H9 (cell line): ENCODE data around the gene ABCA1. TPM values are rescaled to one million over a fixed set of nuclear protein-coding genes. Genes with fewer than 3 reads are reported as not detected.

Source experiments
- DNase-seq: peaks from one replicate; pipeline ENCODE4 v3.0.0-alpha.2; 2017
- H2AFZ ChIP-seq: one replicate; pipeline ENCODE4 v1.6.1; 2013; ENCODE audit warnings: mild to moderate bottlenecking, low read length, control low read depth, moderate library complexity
- H2AK5ac ChIP-seq: 2 replicates; pipeline ENCODE4 v1.6.1; 2013; ENCODE audit warnings: low read length, control low read depth, mixed read lengths; ENCODE audit not compliant: insufficient read length
- H2BK120ac ChIP-seq: one replicate; pipeline ENCODE4 v1.6.1; 2013; ENCODE audit warnings: low read depth, mild to moderate bottlenecking, low read length, control low read depth, inconsistent platforms; ENCODE audit not compliant: poor library complexity, severe bottlenecking
- H2BK12ac ChIP-seq: 2 replicates; pipeline ENCODE4 v1.6.1; 2013; ENCODE audit warnings: low read length, control low read depth, mixed read lengths, low read depth; ENCODE audit not compliant: insufficient read length
- H2BK15ac ChIP-seq: 2 replicates; pipeline ENCODE4 v1.6.1; 2013; ENCODE audit warnings: low read depth, low read length, control low read depth
- H2BK20ac ChIP-seq: one replicate; pipeline ENCODE4 v1.6.1; 2013; ENCODE audit warnings: low read depth, mild to moderate bottlenecking, low read length, control low read depth, inconsistent platforms; ENCODE audit not compliant: poor library complexity, severe bottlenecking
- H2BK5ac ChIP-seq: 2 replicates; pipeline ENCODE4 v1.6.1; 2013; ENCODE audit warnings: low read length, control low read depth, mixed read lengths; ENCODE audit not compliant: insufficient read length
- H3K14ac ChIP-seq: 2 replicates; pipeline ENCODE4 v1.6.1; 2013; ENCODE audit warnings: low read length, control low read depth; ENCODE audit not compliant: insufficient read depth
- H3K18ac ChIP-seq: 2 replicates; pipeline ENCODE4 v1.6.1; 2013; ENCODE audit warnings: low read depth, mild to moderate bottlenecking, mixed read lengths, low read length, control low read depth; ENCODE audit not compliant: insufficient read length
- H3K23ac ChIP-seq: 2 replicates; pipeline ENCODE4 v1.6.1; 2013; ENCODE audit warnings: low read length, control low read depth, mixed read lengths, low read depth; ENCODE audit not compliant: insufficient read length
- H3K23me2 ChIP-seq: 2 replicates; pipeline ENCODE4 v1.6.1; 2013; ENCODE audit warnings: low read depth, mild to moderate bottlenecking, mixed read lengths, low read length, control low read depth; ENCODE audit not compliant: insufficient read length, poor library complexity, severe bottlenecking
- H3K27ac ChIP-seq: 2 replicates; pipeline ENCODE4 v1.5.1; 2013; ENCODE audit warnings: low read length, control low read depth, mixed read lengths, low read depth; ENCODE audit not compliant: insufficient read length
- H3K27me3 ChIP-seq: 2 replicates; pipeline ENCODE4 v1.6.1; 2013; ENCODE audit warnings: low read length, control low read depth, inconsistent platforms; ENCODE audit not compliant: insufficient read depth
- H3K4ac ChIP-seq: 2 replicates; pipeline ENCODE4 v1.6.1; 2013; ENCODE audit warnings: low read depth, mild to moderate bottlenecking, control low read depth, inconsistent platforms, low read length, moderate library complexity
- H3K4me1 ChIP-seq: 2 replicates; pipeline ENCODE4 v1.6.1; 2013; ENCODE audit warnings: low read length, control low read depth, inconsistent platforms; ENCODE audit not compliant: insufficient read depth
- H3K4me2 ChIP-seq: 2 replicates; pipeline ENCODE4 v1.6.1; 2013; ENCODE audit warnings: low read length, control low read depth, mixed read lengths; ENCODE audit not compliant: insufficient read length, insufficient read depth
- H3K56ac ChIP-seq: 2 replicates; pipeline ENCODE4 v1.6.1; 2013; ENCODE audit warnings: low read depth, mild to moderate bottlenecking, mixed read lengths, low read length, control low read depth; ENCODE audit not compliant: insufficient read length
- H3K79me1 ChIP-seq: 2 replicates; pipeline ENCODE4 v1.6.1; 2013; ENCODE audit warnings: low read depth, mild to moderate bottlenecking, moderate library complexity, low read length, control low read depth, inconsistent platforms; ENCODE audit not compliant: insufficient read depth, poor library complexity, severe bottlenecking
- H3K79me2 ChIP-seq: 2 replicates; pipeline ENCODE4 v1.6.1; 2013; ENCODE audit warnings: low read length, control low read depth, inconsistent platforms; ENCODE audit not compliant: insufficient read depth
- H3K9ac ChIP-seq: 2 replicates; pipeline ENCODE4 v1.6.1; 2013; ENCODE audit warnings: low read length, control low read depth, mixed read lengths; ENCODE audit not compliant: insufficient read length; ENCODE audit errors: extremely low read depth
- H3K9me3 ChIP-seq: one replicate; pipeline ENCODE4 v1.6.1; 2013; ENCODE audit warnings: low read depth, low read length, inconsistent platforms; ENCODE audit not compliant: control insufficient read depth
- H3T11ph ChIP-seq: one replicate; pipeline ENCODE4 v1.6.1; 2013; ENCODE audit warnings: mild to moderate bottlenecking, low read length, control low read depth, inconsistent platforms
- H4K20me1 ChIP-seq: one replicate; pipeline ENCODE4 v1.6.1; 2013; ENCODE audit not compliant: control insufficient read depth, insufficient read length, insufficient read depth
- H4K5ac ChIP-seq: 2 replicates; pipeline ENCODE4 v1.6.1; 2013; ENCODE audit warnings: low read depth, mild to moderate bottlenecking, mixed read lengths, low read length, control low read depth; ENCODE audit not compliant: insufficient read length
- H4K8ac ChIP-seq: replicated peaks from 2 replicates; pipeline ENCODE4 v1.6.1; 2013; ENCODE audit warnings: low read length, control low read depth, mixed read lengths, low read depth; ENCODE audit not compliant: insufficient read length
- H4K91ac ChIP-seq: 2 replicates; pipeline ENCODE4 v1.6.1; 2013; ENCODE audit warnings: low read depth, mild to moderate bottlenecking, moderate library complexity, mixed read lengths, low read length, control low read depth; ENCODE audit not compliant: insufficient read length
- H3K27ac Mint-ChIP-seq, 3 experiments: 2 replicates in 2 of 3; 3 replicates in 1 of 3; pipeline ENCODE4 v1.8.0; 2020 to 2021; ENCODE audit warnings: mixed read lengths in 3 of 3, mild to moderate bottlenecking in 1 of 3, moderate library complexity in 1 of 3
- H3K27me3 Mint-ChIP-seq: 2 replicates; pipeline ENCODE4 v1.8.0; 2021; ENCODE audit warnings: low read depth, mild to moderate bottlenecking, moderate library complexity, mixed read lengths
- H3K36me3 Mint-ChIP-seq, 3 experiments: 2 replicates in 2 of 3; 3 replicates in 1 of 3; pipeline ENCODE4 v1.8.0; 2020 to 2021; ENCODE audit warnings: low read depth in 3 of 3, mixed read lengths in 3 of 3; ENCODE audit not compliant: insufficient read depth in 1 of 3
- H3K4me1 Mint-ChIP-seq, 2 experiments: 2 replicates each; pipeline ENCODE4 v1.8.0; 2020; ENCODE audit warnings: mixed read lengths in 2 of 2
- H3K4me3 Mint-ChIP-seq, 2 experiments: 2 replicates in 1 of 2; 3 replicates in 1 of 2; pipeline ENCODE4 v1.8.0; 2020 to 2021; ENCODE audit warnings: mild to moderate bottlenecking in 2 of 2, mixed read lengths in 2 of 2, moderate library complexity in 1 of 2
- H3K9me3 Mint-ChIP-seq, 2 experiments: 2 replicates in 1 of 2; 3 replicates in 1 of 2; pipeline ENCODE4 v1.8.0; 2020; ENCODE audit warnings: mild to moderate bottlenecking in 2 of 2, mixed read lengths in 2 of 2, moderate library complexity in 1 of 2
- CTCF ChIP-seq: fragments of 200-600 bp; sonication (generic); conservative IDR thresholded peaks from 3 replicates; pipeline ENCODE4 v1.8.0; 2021; ENCODE audit warnings: antibody characterized with exemption, mild to moderate bottlenecking
- WGBS: extraction: QIAGEN DNeasy Blood & Tissue Kit; methylation state at CpG from one replicate; pipeline ENCODE4 v1.1.7; 2013; ENCODE audit warnings: missing lambda C conversion rate, low lambda C conversion rate, mixed read lengths; ENCODE audit not compliant: insufficient read length; ENCODE audit errors: extremely low coverage; 5-methylcytosine and 5-hydroxymethylcytosine counted together
- total RNA-seq: library from RNA; stranded (reverse); gene quantifications from 2 replicates; pipeline ENCODE4 v1.2.1, GENCODE V29; 2021

Gene ABCA1
- total RNA-seq, 1 experiment from 2014 or later = 16.6 TPM

GRCh38 chr9:104800068-104800785 is 127.7 kb downstream of the ABCA1 start:
- no peak overlapping the region for H2BK20ac ChIP-seq
- H4K91ac ChIP-seq = no peak overlapping the region
- no peaks in the 10 kb centered on the region for H3K79me1 ChIP-seq
- no peak overlapping the region for H2AK5ac ChIP-seq
- no peak overlapping the region for H3K27ac ChIP-seq
- no peak overlapping the region for H3K4ac ChIP-seq
- H2BK12ac ChIP-seq = no peak overlapping the region
- no peak overlapping the region for H4K8ac ChIP-seq
- Mint-ChIP-seq H3K9me3 (no peaks in the 10 kb centered on the region), H3K27me3 (no peaks in the 10 kb centered on the region), H3K4me3 (no peak overlapping the region), H3K27ac (no peak overlapping the region), H3K4me1 (no peaks in the 10 kb centered on the region), H3K36me3 (peaks cover 0 to 51% (median 50%) of the 10 kb centered on the region in 3 experiments; a peak in 5 of 7 replicates)
- no peak for TF ChIP-seq CTCF
- H3K14ac ChIP-seq = no peak overlapping the region
- H3K9ac ChIP-seq = no peak overlapping the region
- no peak overlapping the region for H3K4me2 ChIP-seq
- H4K20me1 ChIP-seq = no peaks in the 10 kb centered on the region
- no peaks in the 10 kb centered on the region; the same call in 1 of the 2 replicates for H3K4me1 ChIP-seq
- H3K79me2 ChIP-seq = no peaks in the 10 kb centered on the region
- no peak overlapping the region for H2AFZ ChIP-seq
- no peak overlapping the region for H2BK5ac ChIP-seq
- no peaks in the 10 kb centered on the region for H3K23me2 ChIP-seq
- no peak overlapping the region for H3K18ac ChIP-seq
- H3K9me3 ChIP-seq = no peaks in the 10 kb centered on the region
- H2BK15ac ChIP-seq = no peak overlapping the region
- no peak overlapping the region for H2BK120ac ChIP-seq
- no peak overlapping the region for H3K23ac ChIP-seq
- no peak overlapping the region for H4K5ac ChIP-seq
- no peak for DNase-seq
- WGBS = no CpG with 5 or more reads among the region's 7 CpGs
- H3K27me3 ChIP-seq = no peaks in the 10 kb centered on the region
- no peak overlapping the region for H3T11ph ChIP-seq
- no peak overlapping the region for H3K56ac ChIP-seq
